Stimulated activated CD4-positive, alpha-beta T cell treated with anti-CD3 and anti-CD28 coated beads, Interleukin-15, amount 100 ng/mL, for 1 hour (primary cell): ENCODE data around the gene PLIN3.
"Not testable (repeated sequence)": the region's sequence is repeated elsewhere in the genome, so short reads cannot be mapped to it uniquely, and the experiment has no call there.

ENCODE experiments used
- DNase-seq, 2 donors: peaks; one replicate each; pipeline ENCODE4 v3.0.0-alpha.2; 2020; ENCODE audit warnings: low read depth in 1 of 2, low spot score in 1 of 2

The PLIN3 gene

GRCh38 chr19:4814625-4815425 is 52.6 kb downstream of the PLIN3 start:
- DNase-seq: no peak

- peak; percentile 73 to 88 for DNase-seq
Observed at GRCh38 chr19:4811328-4812131, 55.9 kb downstream of the PLIN3 start.

- no peak for DNase-seq
Observed at GRCh38 chr19:4807188-4807587, 60.3 kb downstream of the PLIN3 start.

GRCh38 chr19:4806384-4806783 is 61.1 kb downstream of the PLIN3 start:
- DNase-seq: no peak

GRCh38 chr19:4805140-4805539 is 62.3 kb downstream of the PLIN3 start:
- DNase-seq: not testable (repeated sequence)

GRCh38 chr19:4803736-4804695 is 63.5 kb downstream of the PLIN3 start:
- peak; percentile 30 to 45 for DNase-seq

GRCh38 chr19:4802711-4803110 is 64.8 kb downstream of the PLIN3 start:
- DNase-seq: no peak

GRCh38 chr19:4801085-4801619 is 66.3 kb downstream of the PLIN3 start:
- DNase-seq: no peak

GRCh38 chr19:4800591-4801081 is 66.8 kb downstream of the PLIN3 start:
- no peak for DNase-seq

GRCh38 chr19:4795400-4795799 is 72.1 kb downstream of the PLIN3 start:
- DNase-seq: no peak

GRCh38 chr19:4794971-4795370 is 72.5 kb downstream of the PLIN3 start:
- no peak for DNase-seq

- not testable (repeated sequence) for DNase-seq
Observed at GRCh38 chr19:4793278-4793677, 74.2 kb downstream of the PLIN3 start.

- DNase-seq: not testable (repeated sequence)
Observed at GRCh38 chr19:4792866-4793195, 74.6 kb downstream of the PLIN3 start.

GRCh38 chr19:4792019-4792865 is 75.2 kb downstream of the PLIN3 start:
- DNase-seq: not testable (repeated sequence)

GRCh38 chr19:4791183-4792018 is 76.1 kb downstream of the PLIN3 start, which contains the start of gene FEM1A:
TSS of gene FEM1A (plus strand) at chr19:4791734. CDS start at chr19:4791855, 121 bp downstream.
- peak; percentile 94 to 96 for DNase-seq
